ENCODE data around the gene SH3RF3.

GRCh38 chr2:109239720-109240119 lies 110.7 kb downstream of the SH3RF3 start:
- TF ChIP-seq POLR2A (IDR thresholded peaks at IDR 0.05; ENCODE audit: low read length) (no peak), GATA1 (IDR thresholded peaks at IDR 0.05; ENCODE audit: low read depth, low read length) (no peak)
